Neural cell (in vitro differentiated cells): ENCODE measurements around the gene SCD.

Source experiments
- EP300 ChIP-seq: fragments of 450-650 bp; conservative IDR thresholded peaks from 2 replicates; pipeline ENCODE4 v1.6.1; 2014; ENCODE audit warnings: antibody characterized with exemption, mild to moderate bottlenecking, moderate library complexity; ENCODE audit not compliant: poor library complexity, severe bottlenecking
- EZH2 ChIP-seq: fragments of 200-600, 300-800 bp; shearing (Covaris generic), sonication (generic); IDR thresholded peaks from 2 replicates; pipeline ENCODE4 v1.6.1; 2014; ENCODE audit warnings: antibody characterized with exemption, low read length, borderline replicate concordance, mild to moderate bottlenecking; ENCODE audit not compliant: insufficient read depth, poor library complexity, severe bottlenecking
- TAF1 ChIP-seq: IDR thresholded peaks from 2 replicates; pipeline ENCODE4 v1.6.1; 2012; ENCODE audit warnings: low read depth

- no peak for TF ChIP-seq EZH2
- no peak for TF ChIP-seq TAF1
- TF ChIP-seq EP300, result no peak
Observed at GRCh38 chr10:100327007-100327717, 19.9 kb upstream of the SCD start.
